Spleen (tissue), 11 donors: ENCODE results near the gene CEP164. TPM values are rescaled to one million over a fixed set of nuclear protein-coding genes. Genes with fewer than 3 reads are reported as not detected.

Source experiments
- DNase-seq: peaks from one replicate; pipeline ENCODE4 v3.0.0-alpha.2; 2020
- H3K27ac ChIP-seq, 8 donors: fragments of 200-600 bp; sonication (generic) in 7 of 8; 1 replicate in 4 of 8; 2 replicates in 4 of 8; pipeline versions ENCODE4 v1.5.0 to v1.8.0; 2016 to 2021; ENCODE audit warnings: inconsistent platforms in 4 of 8, mild to moderate bottlenecking in 4 of 8, moderate library complexity in 1 of 8
- H3K27me3 ChIP-seq, 7 donors: fragments of 200-600 bp; sonication (generic) in 6 of 7; replicated peaks in 1 of 7; 1 replicate in 4 of 7; 2 replicates in 3 of 7; pipeline versions ENCODE4 v1.5.0 to v1.8.0; 2016 to 2021; ENCODE audit warnings: inconsistent platforms in 3 of 7, mild to moderate bottlenecking in 1 of 7
- H3K36me3 ChIP-seq, 6 donors: fragments of 200-600 bp; sonication (generic) in 5 of 6; 1 replicate in 4 of 6; 2 replicates in 2 of 6; pipeline versions ENCODE4 v1.5.0 to v1.8.0; 2016 to 2021; ENCODE audit warnings: inconsistent platforms in 2 of 6
- H3K4me1 ChIP-seq, 6 donors: fragments of 200-600 bp; sonication (generic) in 5 of 6; 1 replicate in 3 of 6; 2 replicates in 3 of 6; pipeline versions ENCODE4 v1.5.0 to v1.8.0; 2016 to 2021; ENCODE audit warnings: inconsistent platforms in 3 of 6
- H3K4me3 ChIP-seq, 8 donors: fragments of 200-600 bp; sonication (generic) in 7 of 8; 1 replicate in 4 of 8; 2 replicates in 4 of 8; pipeline versions ENCODE4 v1.5.0 to v1.8.0; 2016 to 2021; ENCODE audit warnings: inconsistent platforms in 4 of 8, mild to moderate bottlenecking in 4 of 8, moderate library complexity in 2 of 8
- H3K9me3 ChIP-seq, 8 donors: fragments of 200-600 bp; sonication (generic) in 7 of 8; 1 replicate in 4 of 8; 2 replicates in 4 of 8; pipeline versions ENCODE4 v1.5.0 to v1.8.0; 2016 to 2021; ENCODE audit warnings: inconsistent platforms in 4 of 8
- POLR2A ChIP-seq, 3 donors: fragments of 450-650 bp; IDR thresholded peaks; one replicate each; pipeline ENCODE4 v1.5.1; 2017; ENCODE audit warnings: antibody characterized with exemption in 3 of 3, mild to moderate bottlenecking in 1 of 3
- POLR2AphosphoS5 ChIP-seq, 3 donors: sonication (generic); formaldehyde crosslinking; IDR thresholded peaks; one replicate each; pipeline ENCODE4 v1.5.1; 2017; ENCODE audit warnings: antibody characterized with exemption in 3 of 3
- WGBS, 5 donors: extraction: QIAGEN DNeasy Blood & Tissue Kit in 3 of 5; methylation state at CpG; one replicate each; pipeline versions ENCODE4 v1.1.5 to v1.1.7; 2013 to 2018; 5-methylcytosine and 5-hydroxymethylcytosine counted together
- intact Hi-C: fragments of 100-400 bp; cut with DNase I; formaldehyde crosslinking; loops from one replicate; pipeline ENCODE4 v1.15.0; 2023; ENCODE audit warnings: low total_unique reads
- polyA plus RNA-seq, 3 donors: library from polyadenylated mRNA; stranded (reverse); fragments of 200-250 nt; gene quantifications; one replicate each; pipeline ENCODE4 v1.2.1, GENCODE V29; 2013
- total RNA-seq, 7 donors: library from RNA; depleted of rRNA in 3 of 7; stranded (reverse); fragments of >200 nt in 3 of 7; fragmentation: NEBNext Ultra II Directional in 4 of 7; extraction: Animal tissue kit (Norgen Biotek cat#: 25700) in 4 of 7; gene quantifications; one replicate each; pipeline versions ENCODE4 v1.1.0 to v1.2.1, GENCODE V29; 2016 to 2021
- TF ChIP-seq, protein P1 (sequence below), 11 experiments: fragments of 200-600 bp in 7 of 11; fragments of 450-650 bp in 4 of 11; sonication (generic) in 4 of 11; IDR thresholded peaks in 8 of 11; conservative IDR thresholded peaks in 3 of 11; 1 replicate in 7 of 11; 2 replicates in 4 of 11; pipeline versions ENCODE4 v1.4.0 to v1.8.0; 2016 to 2021; ENCODE audit warnings: antibody characterized with exemption in 11 of 11, inconsistent platforms in 4 of 11, mild to moderate bottlenecking in 1 of 11
- donor health status: healthy with polysubstance abuse.
- donor health status: DM: no; HTN: no; CAD: no; lungs with moderate emphysema.
- donor health status: DM: no; HTN: no; CAD: no.
- donor health status: Bipolar disorder and iron deficiency.
- donor health status: healthy.
- donor health status: DM: no; HTN: no; CAD: no.
- donor health status: DM: yes; HTN: yes; CAD: no.

Gene CEP164
- total and polyA plus RNA-seq, 10 donors, result 6.6 to 48.3 (median 27.5) TPM

DNA sequence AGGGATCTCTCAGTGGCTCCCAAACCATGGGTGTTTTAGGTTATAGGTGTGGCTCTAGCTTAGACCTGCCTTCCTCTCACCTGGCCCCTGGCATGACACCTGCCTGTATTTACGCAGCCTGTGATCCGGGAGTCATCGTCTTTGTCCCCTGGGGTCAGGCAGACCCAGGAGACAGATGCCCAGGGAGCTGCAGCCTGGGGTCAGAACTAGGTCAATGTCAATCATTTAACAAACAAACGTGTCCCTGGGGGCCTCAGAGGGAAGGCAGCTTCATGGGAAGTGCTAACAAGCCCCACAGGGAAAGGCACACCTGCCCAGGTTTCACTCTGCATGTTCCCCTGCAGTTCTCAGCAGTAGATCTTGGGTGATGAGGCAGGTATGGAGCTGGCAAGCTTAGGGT is 24.6 kb upstream of the CEP164 start:
- intact Hi-C loops, result no loop called here
- H3K27ac ChIP-seq, result no peak overlapping the region
- no peaks in the 10 kb centered on the region for H3K27me3 ChIP-seq
- TF ChIP-seq POLR2AphosphoS5 (IDR thresholded peaks at IDR 0.05) (no peak), POLR2A (IDR thresholded peaks at IDR 0.05) (no peak)
- TF ChIP-seq, protein P1, sequence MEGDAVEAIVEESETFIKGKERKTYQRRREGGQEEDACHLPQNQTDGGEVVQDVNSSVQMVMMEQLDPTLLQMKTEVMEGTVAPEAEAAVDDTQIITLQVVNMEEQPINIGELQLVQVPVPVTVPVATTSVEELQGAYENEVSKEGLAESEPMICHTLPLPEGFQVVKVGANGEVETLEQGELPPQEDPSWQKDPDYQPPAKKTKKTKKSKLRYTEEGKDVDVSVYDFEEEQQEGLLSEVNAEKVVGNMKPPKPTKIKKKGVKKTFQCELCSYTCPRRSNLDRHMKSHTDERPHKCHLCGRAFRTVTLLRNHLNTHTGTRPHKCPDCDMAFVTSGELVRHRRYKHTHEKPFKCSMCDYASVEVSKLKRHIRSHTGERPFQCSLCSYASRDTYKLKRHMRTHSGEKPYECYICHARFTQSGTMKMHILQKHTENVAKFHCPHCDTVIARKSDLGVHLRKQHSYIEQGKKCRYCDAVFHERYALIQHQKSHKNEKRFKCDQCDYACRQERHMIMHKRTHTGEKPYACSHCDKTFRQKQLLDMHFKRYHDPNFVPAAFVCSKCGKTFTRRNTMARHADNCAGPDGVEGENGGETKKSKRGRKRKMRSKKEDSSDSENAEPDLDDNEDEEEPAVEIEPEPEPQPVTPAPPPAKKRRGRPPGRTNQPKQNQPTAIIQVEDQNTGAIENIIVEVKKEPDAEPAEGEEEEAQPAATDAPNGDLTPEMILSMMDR (IDR thresholded peaks at IDR 0.05 in 8 of 11, conservative IDR thresholded peaks at IDR 0.05 in 3 of 11), result no peak
- H3K4me1 ChIP-seq, result peaks cover 0 to 25% (median 9%) of the 10 kb centered on the region in 6 donors
- no peaks in the 10 kb centered on the region for H3K36me3 ChIP-seq
- 76 to 81% (median 79%) methylated on average over 4 of the region's 4 CpGs for WGBS, 5 donors
- no peak for DNase-seq
- H3K9me3 ChIP-seq, result no peaks in the 10 kb centered on the region
- no peak overlapping the region for H3K4me3 ChIP-seq

DNA sequence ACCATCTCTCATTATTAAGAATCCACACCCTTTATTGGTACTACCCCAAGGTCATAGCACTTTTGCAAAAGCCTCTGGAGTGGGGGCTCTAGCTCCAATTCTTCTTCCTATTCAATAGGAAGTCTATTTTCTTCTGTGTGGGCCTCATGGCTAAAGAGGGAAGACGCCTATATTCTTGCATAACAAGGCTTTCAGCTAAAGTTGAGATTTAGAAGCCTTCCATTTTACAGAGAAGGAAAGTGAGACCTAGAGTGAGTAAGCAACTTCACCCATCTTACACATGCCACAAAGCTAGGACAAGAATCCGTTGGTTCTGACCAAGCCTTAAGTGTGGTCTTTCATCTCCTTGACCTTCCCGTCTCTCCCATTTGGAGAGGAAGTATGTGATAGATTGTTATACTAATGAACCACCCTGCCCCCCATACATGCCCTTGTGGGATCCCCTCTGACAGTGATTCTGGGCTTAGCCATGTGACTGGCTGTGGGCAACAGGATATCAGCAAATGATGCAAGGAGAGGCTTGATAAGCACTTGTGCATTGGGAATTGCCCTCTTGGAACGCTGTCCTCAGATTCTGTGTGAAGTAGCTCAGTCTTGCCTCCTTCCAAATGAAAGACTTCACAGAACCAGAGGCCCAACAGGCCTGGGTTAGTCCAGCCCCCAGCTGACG is 23.9 kb upstream of the CEP164 start:
- intact Hi-C loops, result no loop called here
- 65 to 79% (median 70%) methylated on average over 5 of the region's 5 CpGs for WGBS, 5 donors
- Histone ChIP-seq H3K4me3 (no peak overlapping the region), H3K9me3 (no peaks in the 10 kb centered on the region), H3K4me1 (peaks cover 0 to 25% (median 9%) of the 10 kb centered on the region in 6 donors), H3K36me3 (no peaks in the 10 kb centered on the region), H3K27me3 (no peaks in the 10 kb centered on the region), H3K27ac (no peak overlapping the region)
- TF ChIP-seq, protein P1 (IDR thresholded peaks at IDR 0.05 in 8 of 11, conservative IDR thresholded peaks at IDR 0.05 in 3 of 11), result no peak
- TF ChIP-seq POLR2A (IDR thresholded peaks at IDR 0.05) (no peak), POLR2AphosphoS5 (IDR thresholded peaks at IDR 0.05) (no peak)
- DNase-seq, result no peak

DNA sequence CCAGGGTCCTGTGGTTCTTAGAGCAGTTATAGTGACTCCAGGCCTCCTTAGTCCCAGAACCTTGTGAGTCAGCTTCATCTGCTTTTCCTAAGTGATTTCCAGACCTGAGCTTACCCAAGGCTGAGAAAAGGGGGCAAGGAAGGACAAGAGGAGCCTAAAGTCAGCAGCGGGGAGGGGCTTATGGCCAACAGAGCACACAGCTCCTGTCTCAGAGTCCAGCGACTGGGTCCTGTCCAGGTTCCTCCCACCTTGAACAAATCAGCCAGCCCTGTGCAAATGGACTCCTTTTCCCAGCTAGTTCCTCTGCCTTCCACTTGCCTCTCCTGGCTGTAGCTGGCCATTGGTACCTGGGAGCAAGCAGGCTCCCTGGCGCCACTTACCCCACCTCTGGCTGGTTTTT is 22.5 kb upstream of the CEP164 start:
- intact Hi-C loops, result no loop called here
- H3K27me3 ChIP-seq, result no peaks in the 10 kb centered on the region
- H3K4me3 ChIP-seq, result no peak overlapping the region
- WGBS, 5 donors, result 94 to 100% (median 97%) methylated on average over 3 of the region's 3 CpGs
- no peaks in the 10 kb centered on the region for H3K36me3 ChIP-seq
- TF ChIP-seq POLR2A (IDR thresholded peaks at IDR 0.05) (no peak), POLR2AphosphoS5 (IDR thresholded peaks at IDR 0.05) (no peak)
- TF ChIP-seq, protein P1 (IDR thresholded peaks at IDR 0.05 in 8 of 11, conservative IDR thresholded peaks at IDR 0.05 in 3 of 11), result no peak
- peaks cover 0 to 11% (median 4%) of the 10 kb centered on the region in 6 donors for H3K4me1 ChIP-seq
- no peak for DNase-seq
- H3K9me3 ChIP-seq, result no peaks in the 10 kb centered on the region
- no peak overlapping the region for H3K27ac ChIP-seq

DNA sequence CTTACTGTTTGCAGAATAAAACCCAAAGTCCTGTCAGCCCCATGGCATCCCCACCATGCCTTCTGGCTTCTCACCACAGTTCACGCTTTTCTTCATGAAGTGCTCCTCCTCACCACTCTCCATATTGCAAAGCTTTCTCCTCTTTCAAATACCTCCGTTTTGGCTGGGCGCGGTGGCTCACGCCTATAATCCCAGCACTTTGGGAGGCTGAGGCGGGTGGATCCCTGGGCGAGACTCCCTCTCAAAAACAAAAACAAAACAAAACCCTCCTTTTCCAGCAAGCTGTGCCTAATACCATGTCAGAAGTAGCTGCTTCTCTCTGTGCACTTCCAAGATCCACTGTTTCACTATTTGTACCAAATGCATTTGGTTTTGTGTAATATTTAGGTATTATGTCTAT is 18.3 kb upstream of the CEP164 start:
- Histone ChIP-seq H3K36me3 (no peaks in the 10 kb centered on the region), H3K27ac (no peak overlapping the region), H3K27me3 (peaks cover 0 to 5% (median 0%) of the 10 kb centered on the region in 7 donors), H3K4me3 (no peak overlapping the region), H3K9me3 (no peaks in the 10 kb centered on the region), H3K4me1 (peaks cover 9 to 21% (median 14%) of the 10 kb centered on the region in 6 donors)
- TF ChIP-seq POLR2AphosphoS5 (IDR thresholded peaks at IDR 0.05) (no peak), POLR2A (IDR thresholded peaks at IDR 0.05) (no peak)
- TF ChIP-seq, protein P1 (IDR thresholded peaks at IDR 0.05 in 8 of 11, conservative IDR thresholded peaks at IDR 0.05 in 3 of 11), result no peak
- DNase-seq, result peak; percentile 12
- 90 to 93% (median 91%) methylated on average over 7 of the region's 7 CpGs for WGBS, 5 donors
- intact Hi-C loops, result no loop called here
